Upper lobe of left lung (tissue), 6 donors: Measurements from ENCODE around the gene MYOF. TPM values are rescaled to one million over a fixed set of nuclear protein-coding genes. Genes with fewer than 3 reads are reported as not detected.

Experiments
- ATAC-seq, 2 donors: fragments of 200-7000 bp; cut with Tn5 transposase; one replicate each; pipeline ENCODE4 v1.9.1; 2022; ENCODE audit warnings: mild to moderate bottlenecking in 2 of 2, moderate library complexity in 2 of 2; ENCODE audit not compliant: low FRiP score in 2 of 2
- DNase-seq, 2 donors: peaks; one replicate each; pipeline ENCODE4 v3.0.0-alpha.2; 2019 to 2020
- H3K27ac ChIP-seq, 4 donors: fragments of 200-600 bp; sonication (generic); one replicate each; pipeline ENCODE4 v1.5.1; 2016 to 2019
- H3K27me3 ChIP-seq, 4 donors: fragments of 200-600 bp; sonication (generic); one replicate each; pipeline ENCODE4 v1.5.1; 2017 to 2019
- H3K36me3 ChIP-seq, 4 donors: fragments of 200-600 bp; sonication (generic); one replicate each; pipeline ENCODE4 v1.5.1; 2016 to 2019
- H3K4me1 ChIP-seq, 4 donors: fragments of 200-600 bp; sonication (generic); one replicate each; pipeline ENCODE4 v1.5.1; 2018 to 2019
- H3K4me3 ChIP-seq, 4 donors: fragments of 200-600 bp; sonication (generic); one replicate each; pipeline ENCODE4 v1.5.1; 2017 to 2019; ENCODE audit warnings: mild to moderate bottlenecking in 2 of 4, moderate library complexity in 1 of 4
- H3K9me3 ChIP-seq, 4 donors: fragments of 200-600 bp; sonication (generic); one replicate each; pipeline ENCODE4 v1.5.1; 2018 to 2019
- CTCF ChIP-seq, 6 experiments: fragments of 450-650 bp in 4 of 6; fragments of 200-600 bp in 2 of 6; sonication (generic) in 2 of 6; IDR thresholded peaks; one replicate each; pipeline ENCODE4 v1.5.1; 2016 to 2019; ENCODE audit warnings: antibody characterized with exemption in 6 of 6
- EP300 ChIP-seq, 4 donors: sonication (generic); formaldehyde crosslinking; IDR thresholded peaks; one replicate each; pipeline ENCODE4 v1.5.1; 2017; ENCODE audit warnings: antibody characterized with exemption in 4 of 4, control low read depth in 2 of 4
- POLR2A ChIP-seq, 4 donors: fragments of 450-650 bp; IDR thresholded peaks; one replicate each; pipeline ENCODE4 v1.5.1; 2016 to 2017; ENCODE audit warnings: antibody characterized with exemption in 4 of 4, mild to moderate bottlenecking in 2 of 4
- POLR2AphosphoS5 ChIP-seq, 2 donors: sonication (generic); formaldehyde crosslinking; IDR thresholded peaks; one replicate each; pipeline ENCODE4 v1.5.1; 2017; ENCODE audit warnings: antibody characterized with exemption in 2 of 2
- WGBS, 2 donors: methylation state at CpG; one replicate each; pipeline ENCODE4 v1.1.5; 2017 to 2018; 5-methylcytosine and 5-hydroxymethylcytosine counted together
- total RNA-seq, 6 donors: library from RNA; depleted of rRNA in 4 of 6; stranded (reverse); fragments of >200 nt in 4 of 6; gene quantifications; one replicate each; pipeline versions ENCODE4 v1.1.0 to v1.2.1, GENCODE V29; 2016 to 2021
- donor health status: DM: no; HTN: no; CAD: no; lungs with moderate emphysema.
- donor health status: DM: no; HTN: yes; CAD: no; lungs with severe emphysema.

The MYOF gene
- total RNA-seq, 6 donors from 2014 or later = 83.9 to 168 (median 129) TPM

GRCh38 chr10:93272884-93273675, 209.1 kb downstream of the MYOF start:
- Histone ChIP-seq H3K27ac (no peak overlapping the region), H3K9me3 (peaks cover 0 to 6% (median 2%) of the 10 kb centered on the region in 4 donors), H3K4me1 (no peaks in the 10 kb centered on the region), H3K36me3 (no peaks in the 10 kb centered on the region), H3K27me3 (no peaks in the 10 kb centered on the region), H3K4me3 (no peak overlapping the region)
- ATAC-seq (no peak), DNase-seq (peak in 1 of 2 donors; percentile 50)
- TF ChIP-seq CTCF (IDR thresholded peaks at IDR 0.05) (no peak), EP300 (IDR thresholded peaks at IDR 0.05) (no peak), POLR2A (IDR thresholded peaks at IDR 0.05) (no peak), POLR2AphosphoS5 (IDR thresholded peaks at IDR 0.05) (no peak)
- WGBS, 2 donors = 63 to 76% methylated on average over 8 of the region's 8 CpGs

- H3K9me3 ChIP-seq = peaks cover 0 to 6% (median 2%) of the 10 kb centered on the region in 4 donors
- TF ChIP-seq EP300 (IDR thresholded peaks at IDR 0.05) (no peak), POLR2AphosphoS5 (IDR thresholded peaks at IDR 0.05) (no peak), CTCF (IDR thresholded peaks at IDR 0.05) (no peak), POLR2A (IDR thresholded peaks at IDR 0.05) (no peak)
- no peak overlapping the region for H3K4me3 ChIP-seq
- H3K4me1 ChIP-seq = no peaks in the 10 kb centered on the region
- no peaks in the 10 kb centered on the region for H3K27me3 ChIP-seq
- no peak for ATAC-seq
- no peak for DNase-seq
- no peak overlapping the region for H3K27ac ChIP-seq
- H3K36me3 ChIP-seq = no peaks in the 10 kb centered on the region
Measured at GRCh38 chr10:93271347-93271746, 210.8 kb downstream of the MYOF start.

DNA sequence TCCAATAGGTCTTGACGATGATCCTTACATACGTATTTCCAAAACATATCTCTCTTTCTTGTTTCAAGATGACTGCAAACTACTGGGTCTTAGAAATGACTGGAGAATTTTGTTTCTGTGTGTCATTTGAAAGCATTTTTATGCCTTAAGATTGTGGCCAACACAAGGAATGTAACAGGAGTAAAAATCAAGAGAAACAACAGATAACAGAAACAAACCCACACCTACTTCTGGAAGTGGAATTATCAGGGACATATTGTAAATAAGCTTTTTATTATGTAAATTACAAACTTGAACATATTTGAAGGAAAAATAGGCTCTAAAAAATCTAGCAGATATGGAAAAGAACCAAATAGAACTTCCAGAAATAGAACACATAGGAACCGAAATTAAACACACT, 212.9 kb downstream of the MYOF start:
- Histone ChIP-seq H3K9me3 (peaks cover 0 to 6% (median 2%) of the 10 kb centered on the region in 4 donors), H3K27ac (no peak overlapping the region), H3K36me3 (no peaks in the 10 kb centered on the region), H3K4me3 (no peak overlapping the region), H3K27me3 (no peaks in the 10 kb centered on the region), H3K4me1 (no peaks in the 10 kb centered on the region)
- ATAC-seq (no peak), DNase-seq (no peak)
- TF ChIP-seq CTCF (IDR thresholded peaks at IDR 0.05) (no peak), EP300 (IDR thresholded peaks at IDR 0.05) (no peak), POLR2AphosphoS5 (IDR thresholded peaks at IDR 0.05) (no peak), POLR2A (IDR thresholded peaks at IDR 0.05) (no peak)
- 96 to 98% methylated on average over 3 of the region's 3 CpGs for WGBS, 2 donors

DNA sequence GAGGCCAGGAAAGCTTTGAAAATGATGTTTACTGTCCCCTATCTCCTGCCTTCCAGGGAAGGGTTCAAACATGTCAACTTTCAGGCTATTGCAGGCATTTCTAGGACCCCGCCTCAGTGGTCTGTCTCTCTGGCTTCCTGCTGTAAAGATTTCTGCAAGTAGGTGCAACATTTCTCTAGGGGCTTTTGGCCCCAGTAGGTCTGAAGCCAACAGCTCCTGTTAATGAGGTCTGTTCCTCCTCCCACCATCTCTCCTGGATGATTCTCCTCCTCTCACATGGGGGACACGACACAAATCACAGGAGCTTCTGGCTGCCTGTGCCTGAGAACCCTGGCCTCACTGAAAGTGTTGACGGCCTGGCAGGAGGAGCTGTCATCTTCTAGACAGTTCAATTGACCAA, 214.1 kb downstream of the MYOF start:
- Histone ChIP-seq H3K4me1 (no peaks in the 10 kb centered on the region), H3K27ac (no peak overlapping the region), H3K27me3 (no peaks in the 10 kb centered on the region), H3K36me3 (no peaks in the 10 kb centered on the region), H3K4me3 (no peak overlapping the region), H3K9me3 (peaks cover 0 to 6% (median 2%) of the 10 kb centered on the region in 4 donors)
- DNase-seq (no peak), ATAC-seq (no peak)
- no peak for TF ChIP-seq POLR2AphosphoS5 (IDR thresholded peaks at IDR 0.05)
- TF ChIP-seq EP300 (IDR thresholded peaks at IDR 0.05) = no peak
- no peak for TF ChIP-seq POLR2A (IDR thresholded peaks at IDR 0.05)
- TF ChIP-seq CTCF (IDR thresholded peaks at IDR 0.05) = no peak
- WGBS, 2 donors = 67 to 72% methylated on average over 2 to 3 of the region's 3 CpGs

- Histone ChIP-seq H3K27me3 (no peaks in the 10 kb centered on the region), H3K4me3 (no peak overlapping the region), H3K27ac (no peak overlapping the region), H3K9me3 (peaks cover 0 to 6% (median 2%) of the 10 kb centered on the region in 4 donors), H3K4me1 (no peaks in the 10 kb centered on the region), H3K36me3 (no peaks in the 10 kb centered on the region)
- 52 to 87% methylated on average over 3 of the region's 3 CpGs for whole genome bisulfite sequencing, 2 donors
- no peak for DNase-seq
- ATAC-seq = no peak
- no peak for TF ChIP-seq POLR2AphosphoS5 (IDR thresholded peaks at IDR 0.05)
- TF ChIP-seq EP300 (IDR thresholded peaks at IDR 0.05) = no peak
- TF ChIP-seq CTCF (IDR thresholded peaks at IDR 0.05) = no peak
- no peak for TF ChIP-seq POLR2A (IDR thresholded peaks at IDR 0.05)
Measured at GRCh38 chr10:93267521-93267920, 214.6 kb downstream of the MYOF start.
